SIG-M5 treated with dmso at 0.1 percent for 504 hours (cell line): ENCODE measurements around the gene ANKRD17.

Experiments used
- DNase-seq: peaks from one replicate; lab custom pipeline; 2025; ENCODE audit not compliant: unreplicated experiment; lab: John Stamatoyannopoulos, UW

Gene ANKRD17

DNA sequence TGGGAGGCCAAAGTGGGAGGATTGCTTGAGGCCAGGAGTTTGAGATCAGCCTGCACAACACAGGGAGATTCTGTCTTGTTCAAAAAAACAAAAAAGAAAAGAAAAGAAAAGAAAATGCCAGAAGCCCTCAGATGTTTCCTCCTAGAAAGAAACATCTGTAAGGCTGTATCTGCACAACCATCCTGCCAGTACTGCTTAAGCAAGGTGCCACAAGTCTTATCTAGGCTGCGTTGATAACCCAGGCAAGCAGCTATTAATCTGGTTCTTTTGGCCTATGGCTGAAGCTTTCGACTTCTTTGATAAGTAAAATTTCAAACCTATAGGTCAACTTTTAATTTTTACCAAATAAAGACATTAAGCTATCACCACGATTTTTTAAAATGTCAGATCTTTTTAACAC is 192.2 kb downstream of the ANKRD17 start:
- DNase-seq = no peak

DNA sequence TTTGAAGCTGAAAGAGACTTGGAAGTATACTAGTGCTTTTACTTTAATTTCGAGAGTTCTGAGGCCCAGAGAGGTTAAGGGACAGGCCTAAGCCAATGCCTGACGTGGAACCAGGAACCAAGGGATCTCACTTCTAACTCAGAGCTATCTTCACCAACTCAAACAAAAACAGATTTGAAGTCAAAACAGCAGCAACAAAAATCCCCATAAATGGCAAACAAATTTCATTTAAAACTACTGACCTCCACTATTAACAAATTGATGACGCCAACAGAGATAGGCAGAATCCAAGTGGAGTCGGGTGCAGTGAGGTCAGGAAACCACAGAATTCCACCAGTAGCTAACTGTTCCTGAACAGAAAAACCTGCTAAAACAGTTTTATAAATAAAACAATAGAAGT is 194.1 kb downstream of the ANKRD17 start:
- no peak for DNase-seq

DNA sequence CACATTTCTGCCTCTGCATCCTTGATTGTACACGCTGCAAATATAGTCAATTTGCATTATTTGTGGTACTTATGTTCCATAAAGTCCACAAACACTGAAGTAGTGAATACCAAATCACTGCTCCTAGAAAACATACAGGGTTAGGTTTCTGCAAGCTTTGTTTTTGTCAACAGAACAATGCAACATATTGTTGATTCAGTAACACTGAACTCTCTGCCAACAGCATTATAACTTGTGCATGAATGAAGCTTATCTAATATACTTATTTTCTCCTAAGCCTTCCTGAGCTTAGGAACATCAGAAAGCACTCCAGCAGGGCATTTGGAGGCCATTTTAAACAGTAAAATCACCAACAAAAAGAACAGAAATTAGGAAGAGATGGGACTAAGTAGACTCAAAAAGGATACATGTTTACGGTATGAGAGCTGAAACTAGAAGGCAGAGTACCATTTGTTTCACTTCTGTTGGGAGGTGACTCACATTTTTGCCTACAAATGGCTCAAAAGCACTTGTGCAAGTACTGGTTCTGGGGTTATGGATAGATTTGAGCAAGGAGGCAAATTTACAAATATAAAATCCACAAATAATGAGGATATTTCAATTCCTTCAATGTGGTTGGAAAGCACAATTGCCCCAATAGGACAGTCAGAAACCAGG is 203.2 kb downstream of the ANKRD17 start:
- peak; percentile 8 for DNase-seq

GRCh38 chr4:73053974-73054480 is 204.6 kb downstream of the ANKRD17 start:
- no peak for DNase-seq

DNA sequence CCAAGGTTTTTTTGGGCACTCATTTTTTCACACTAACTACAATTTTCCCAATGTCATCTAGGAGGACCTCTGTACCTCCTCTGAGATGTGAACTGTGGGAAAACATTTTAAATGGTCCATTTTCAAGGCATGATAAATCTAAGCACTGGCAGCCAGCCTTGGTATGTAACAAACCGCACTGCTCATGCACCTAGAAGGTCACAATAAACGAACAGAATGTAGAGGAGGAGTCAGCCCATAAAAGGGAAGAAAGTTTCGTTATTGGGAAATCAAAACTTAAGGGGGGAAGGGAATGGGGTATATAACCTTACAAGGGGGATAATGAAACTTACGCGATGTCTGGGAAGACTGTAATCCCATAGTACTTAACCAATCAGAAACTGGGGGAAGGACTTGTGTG is 205.5 kb downstream of the ANKRD17 start:
- no peak for DNase-seq

DNA sequence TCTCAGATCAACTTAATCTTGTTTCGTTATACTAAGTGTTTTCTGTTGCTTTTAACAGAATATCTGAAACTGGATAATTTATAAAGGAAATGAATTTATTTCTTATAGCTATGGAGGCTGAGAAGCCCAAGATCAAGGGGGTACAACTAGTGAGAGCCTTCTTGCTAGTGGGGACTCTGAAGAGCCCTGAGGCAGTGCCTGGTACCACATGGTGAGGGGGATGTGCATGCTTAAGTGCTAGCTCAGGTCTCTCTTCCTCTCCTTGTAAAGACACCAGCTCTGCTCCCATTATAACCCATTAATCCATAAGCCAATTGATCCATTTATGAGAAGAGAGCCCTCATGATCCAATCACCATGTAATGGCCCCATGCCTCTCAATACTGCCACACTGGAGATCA is 207.0 kb downstream of the ANKRD17 start:
- no peak for DNase-seq

GRCh38 chr4:73045879-73046278 is 212.7 kb downstream of the ANKRD17 start:
- DNase-seq = no peak

- no peak for DNase-seq
These were observed 221.5 kb downstream of the ANKRD17 start for GRCh38 chr4:73037057-73037456.

- no peak for DNase-seq
These were observed 222.5 kb downstream of the ANKRD17 start for GRCh38 chr4:73036123-73036522.

DNA sequence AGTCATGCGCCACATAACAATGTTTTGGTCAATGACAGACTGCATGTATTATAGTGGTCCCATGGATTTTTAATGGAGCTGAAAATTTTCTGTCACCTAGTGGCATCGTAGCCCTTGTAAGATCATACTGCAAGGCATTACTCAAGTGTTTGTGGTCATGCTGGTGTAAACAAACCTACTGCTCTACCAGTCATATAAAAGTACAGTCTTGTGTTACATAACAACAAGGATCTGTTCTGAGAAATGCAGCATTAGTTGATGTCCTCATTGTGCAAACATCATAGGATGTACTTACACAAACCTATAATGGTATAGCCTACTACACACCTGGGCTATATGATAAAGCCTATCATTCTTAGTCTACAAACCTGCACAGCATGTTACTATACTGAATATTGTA is 223.7 kb downstream of the ANKRD17 start:
- DNase-seq = no peak

GRCh38 chr4:73028621-73029020 is 230.0 kb downstream of the ANKRD17 start:
- no peak for DNase-seq
